C4-2B (cell line): ENCODE data around the gene HAX1.

ENCODE experiments used
- ZFX ChIP-seq: fragments of 450-650 bp; IDR thresholded peaks from 2 replicates; pipeline ENCODE4 v1.6.1; 2017
- TF ChIP-seq, protein P1 (sequence below): fragments of 450-650 bp; conservative IDR thresholded peaks from 2 replicates; pipeline ENCODE4 v1.5.1; 2017; ENCODE audit warnings: mild to moderate bottlenecking

DNA sequence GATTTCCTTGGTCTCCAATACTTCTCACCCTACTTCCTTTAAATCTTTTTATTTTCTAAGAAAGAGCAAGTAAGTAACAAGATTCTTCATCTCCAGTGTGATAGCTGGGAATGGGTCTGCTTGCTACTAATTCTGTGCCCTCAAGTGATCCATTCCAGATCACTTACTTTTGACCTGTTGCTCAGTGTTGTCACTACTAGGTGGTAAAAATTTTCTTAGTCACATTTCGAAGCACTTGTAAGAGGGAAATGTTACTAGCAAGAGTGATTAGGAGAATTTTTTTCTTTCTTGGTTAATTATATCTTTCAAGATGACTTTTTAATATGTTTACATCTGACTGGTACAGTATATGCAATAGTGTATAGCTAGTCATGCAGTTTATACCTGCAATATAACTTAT is 49.5 kb upstream of the HAX1 start:
- TF ChIP-seq, protein P1, sequence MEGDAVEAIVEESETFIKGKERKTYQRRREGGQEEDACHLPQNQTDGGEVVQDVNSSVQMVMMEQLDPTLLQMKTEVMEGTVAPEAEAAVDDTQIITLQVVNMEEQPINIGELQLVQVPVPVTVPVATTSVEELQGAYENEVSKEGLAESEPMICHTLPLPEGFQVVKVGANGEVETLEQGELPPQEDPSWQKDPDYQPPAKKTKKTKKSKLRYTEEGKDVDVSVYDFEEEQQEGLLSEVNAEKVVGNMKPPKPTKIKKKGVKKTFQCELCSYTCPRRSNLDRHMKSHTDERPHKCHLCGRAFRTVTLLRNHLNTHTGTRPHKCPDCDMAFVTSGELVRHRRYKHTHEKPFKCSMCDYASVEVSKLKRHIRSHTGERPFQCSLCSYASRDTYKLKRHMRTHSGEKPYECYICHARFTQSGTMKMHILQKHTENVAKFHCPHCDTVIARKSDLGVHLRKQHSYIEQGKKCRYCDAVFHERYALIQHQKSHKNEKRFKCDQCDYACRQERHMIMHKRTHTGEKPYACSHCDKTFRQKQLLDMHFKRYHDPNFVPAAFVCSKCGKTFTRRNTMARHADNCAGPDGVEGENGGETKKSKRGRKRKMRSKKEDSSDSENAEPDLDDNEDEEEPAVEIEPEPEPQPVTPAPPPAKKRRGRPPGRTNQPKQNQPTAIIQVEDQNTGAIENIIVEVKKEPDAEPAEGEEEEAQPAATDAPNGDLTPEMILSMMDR = no peak
- no peak for TF ChIP-seq ZFX
